OCI-LY3 (cell line): ENCODE results near the gene USP53.

Source experiments
- EZH2phosphoT487 ChIP-seq: fragments of 200-600 bp; shearing (Covaris generic); IDR thresholded peaks from 2 replicates; pipeline ENCODE4 v1.6.1; 2018; ENCODE audit warnings: antibody characterized with exemption, mixed run types, low read depth
- TF ChIP-seq, protein P1 (sequence below): fragments of 200-600, 300-600 bp; sonication (generic); IDR thresholded peaks from 2 replicates; pipeline ENCODE4 v1.5.1; 2014; ENCODE audit warnings: antibody characterized with exemption, low read length, low read depth

DNA sequence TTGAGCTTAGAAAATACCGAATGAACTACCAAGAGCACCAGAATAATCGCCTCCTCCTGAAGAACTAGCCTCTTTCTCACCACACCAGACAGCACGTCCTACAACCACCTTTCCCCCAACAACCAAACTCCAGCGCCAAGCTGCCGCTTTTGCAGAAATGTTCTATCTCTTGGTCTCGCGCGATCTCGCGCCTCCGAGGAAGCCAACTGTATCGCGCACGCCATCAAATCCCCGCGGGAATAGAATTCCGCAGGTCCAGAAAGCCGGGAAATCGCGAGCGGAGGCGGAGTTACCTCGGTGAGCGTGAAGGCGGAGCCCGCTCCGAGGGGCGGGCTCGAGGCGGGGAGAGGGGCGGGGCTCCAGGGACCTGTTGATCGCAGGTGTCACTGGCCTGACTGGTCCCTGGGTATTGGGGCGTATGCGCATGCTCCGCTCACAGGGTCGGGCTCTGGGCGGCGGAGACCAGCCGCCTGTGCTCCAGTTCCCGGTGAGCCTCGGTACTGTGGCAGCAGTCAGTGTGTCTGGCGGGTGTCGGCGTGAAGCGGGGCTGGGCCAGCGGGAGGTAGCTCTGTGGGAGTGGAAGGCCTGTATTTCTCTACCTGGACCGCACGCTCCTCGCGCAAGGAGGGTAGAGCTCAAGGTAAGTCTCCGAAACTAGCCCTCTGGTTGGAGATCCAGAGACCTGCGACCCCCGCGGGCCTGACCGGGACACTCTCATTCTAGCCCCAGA, at the start of gene USP53:
- TF ChIP-seq, protein P1, sequence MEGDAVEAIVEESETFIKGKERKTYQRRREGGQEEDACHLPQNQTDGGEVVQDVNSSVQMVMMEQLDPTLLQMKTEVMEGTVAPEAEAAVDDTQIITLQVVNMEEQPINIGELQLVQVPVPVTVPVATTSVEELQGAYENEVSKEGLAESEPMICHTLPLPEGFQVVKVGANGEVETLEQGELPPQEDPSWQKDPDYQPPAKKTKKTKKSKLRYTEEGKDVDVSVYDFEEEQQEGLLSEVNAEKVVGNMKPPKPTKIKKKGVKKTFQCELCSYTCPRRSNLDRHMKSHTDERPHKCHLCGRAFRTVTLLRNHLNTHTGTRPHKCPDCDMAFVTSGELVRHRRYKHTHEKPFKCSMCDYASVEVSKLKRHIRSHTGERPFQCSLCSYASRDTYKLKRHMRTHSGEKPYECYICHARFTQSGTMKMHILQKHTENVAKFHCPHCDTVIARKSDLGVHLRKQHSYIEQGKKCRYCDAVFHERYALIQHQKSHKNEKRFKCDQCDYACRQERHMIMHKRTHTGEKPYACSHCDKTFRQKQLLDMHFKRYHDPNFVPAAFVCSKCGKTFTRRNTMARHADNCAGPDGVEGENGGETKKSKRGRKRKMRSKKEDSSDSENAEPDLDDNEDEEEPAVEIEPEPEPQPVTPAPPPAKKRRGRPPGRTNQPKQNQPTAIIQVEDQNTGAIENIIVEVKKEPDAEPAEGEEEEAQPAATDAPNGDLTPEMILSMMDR: no peak
- TF ChIP-seq EZH2phosphoT487: no peak
